Medulla oblongata (tissue), 1 donor: Measurements from ENCODE around the gene KDM4D.
"Not testable (repeated sequence)": the region's sequence is repeated elsewhere in the genome, so short reads cannot be mapped to it uniquely, and the experiment has no call there.

Source experiments
- DNase-seq: peaks from one replicate; pipeline ENCODE4 v3.0.0-alpha.2; 2015; ENCODE audit errors: extremely low spot score

Gene KDM4D

GRCh38 chr11:95033051-95033450 is 59.5 kb downstream of the KDM4D start:
- no peak for DNase-seq

- DNase-seq: no peak
Measured at GRCh38 chr11:95035316-95035715, 61.8 kb downstream of the KDM4D start.

GRCh38 chr11:95037356-95038035 is 64.0 kb downstream of the KDM4D start:
- DNase-seq: not testable (repeated sequence)

GRCh38 chr11:95042239-95042638 is 68.7 kb downstream of the KDM4D start:
- DNase-seq: no peak

- no peak for DNase-seq
Measured at GRCh38 chr11:95042906-95043305, 69.4 kb downstream of the KDM4D start.

GRCh38 chr11:95044010-95044409 is 70.5 kb downstream of the KDM4D start:
- no peak for DNase-seq

GRCh38 chr11:95045812-95046211 is 72.3 kb downstream of the KDM4D start:
- DNase-seq: no peak
